Ovary (tissue), 3 donors: ENCODE data around the gene MCU.

Experiments used
- POLR2A ChIP-seq: fragments of 450-650 bp; IDR thresholded peaks from one replicate; pipeline ENCODE4 v1.6.1; 2017; ENCODE audit warnings: antibody characterized with exemption, mild to moderate bottlenecking, moderate library complexity
- TF ChIP-seq, protein P1 (sequence below), 3 donors: fragments of 450-650 bp in 2 of 3; fragments of 200-600 bp in 1 of 3; IDR thresholded peaks; one replicate each; pipeline versions ENCODE4 v1.5.1 to v1.8.0; 2016 to 2022; ENCODE audit warnings: antibody characterized with exemption in 3 of 3, mild to moderate bottlenecking in 1 of 3
- donor health status: DM: no; HTN: no; CAD: no.

DNA sequence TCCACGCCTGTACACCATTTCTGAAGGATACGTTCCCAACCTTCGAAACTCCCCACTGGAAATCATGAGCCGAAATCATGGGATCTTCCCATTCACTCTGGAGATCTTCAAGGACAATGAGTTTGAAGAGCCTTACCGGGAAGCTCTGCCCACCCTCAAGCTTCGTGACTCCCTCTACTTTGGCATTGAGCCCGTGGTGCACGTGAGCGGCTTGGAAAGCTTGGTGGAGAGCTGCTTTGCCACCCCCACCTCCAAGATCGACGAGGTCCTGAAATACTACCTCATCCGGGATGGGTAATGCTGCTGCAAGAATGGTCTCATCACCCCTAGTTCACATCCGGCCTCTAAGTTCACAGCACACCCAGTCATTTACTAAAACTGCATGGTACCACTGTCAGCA, 232.4 kb downstream of the MCU start:
- no peak for TF ChIP-seq POLR2A
- TF ChIP-seq, protein P1, sequence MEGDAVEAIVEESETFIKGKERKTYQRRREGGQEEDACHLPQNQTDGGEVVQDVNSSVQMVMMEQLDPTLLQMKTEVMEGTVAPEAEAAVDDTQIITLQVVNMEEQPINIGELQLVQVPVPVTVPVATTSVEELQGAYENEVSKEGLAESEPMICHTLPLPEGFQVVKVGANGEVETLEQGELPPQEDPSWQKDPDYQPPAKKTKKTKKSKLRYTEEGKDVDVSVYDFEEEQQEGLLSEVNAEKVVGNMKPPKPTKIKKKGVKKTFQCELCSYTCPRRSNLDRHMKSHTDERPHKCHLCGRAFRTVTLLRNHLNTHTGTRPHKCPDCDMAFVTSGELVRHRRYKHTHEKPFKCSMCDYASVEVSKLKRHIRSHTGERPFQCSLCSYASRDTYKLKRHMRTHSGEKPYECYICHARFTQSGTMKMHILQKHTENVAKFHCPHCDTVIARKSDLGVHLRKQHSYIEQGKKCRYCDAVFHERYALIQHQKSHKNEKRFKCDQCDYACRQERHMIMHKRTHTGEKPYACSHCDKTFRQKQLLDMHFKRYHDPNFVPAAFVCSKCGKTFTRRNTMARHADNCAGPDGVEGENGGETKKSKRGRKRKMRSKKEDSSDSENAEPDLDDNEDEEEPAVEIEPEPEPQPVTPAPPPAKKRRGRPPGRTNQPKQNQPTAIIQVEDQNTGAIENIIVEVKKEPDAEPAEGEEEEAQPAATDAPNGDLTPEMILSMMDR (IDR thresholded peaks at IDR 0.05), result no peak
